Right lobe of liver (tissue), 4 donors: ENCODE data around the gene CACNA1F.

Source experiments
- POLR2A ChIP-seq: fragments of 450-650 bp; IDR thresholded peaks from one replicate; pipeline ENCODE4 v1.6.1; 2017; ENCODE audit warnings: antibody characterized with exemption, mild to moderate bottlenecking
- TF ChIP-seq, protein P1 (sequence below), 4 donors: fragments of 200-600 bp in 3 of 4; fragments of 450-650 bp in 1 of 4; IDR thresholded peaks; one replicate each; pipeline versions ENCODE4 v1.5.1 to v1.8.0; 2016 to 2022; ENCODE audit warnings: antibody characterized with exemption in 4 of 4, mild to moderate bottlenecking in 2 of 4
- donor health status: DM: no; HTN: no; CAD: no.
- donor health status: DM: no; HTN: no; CAD: no.
- donor health status: DM: no; HTN: yes; CAD: no.

DNA sequence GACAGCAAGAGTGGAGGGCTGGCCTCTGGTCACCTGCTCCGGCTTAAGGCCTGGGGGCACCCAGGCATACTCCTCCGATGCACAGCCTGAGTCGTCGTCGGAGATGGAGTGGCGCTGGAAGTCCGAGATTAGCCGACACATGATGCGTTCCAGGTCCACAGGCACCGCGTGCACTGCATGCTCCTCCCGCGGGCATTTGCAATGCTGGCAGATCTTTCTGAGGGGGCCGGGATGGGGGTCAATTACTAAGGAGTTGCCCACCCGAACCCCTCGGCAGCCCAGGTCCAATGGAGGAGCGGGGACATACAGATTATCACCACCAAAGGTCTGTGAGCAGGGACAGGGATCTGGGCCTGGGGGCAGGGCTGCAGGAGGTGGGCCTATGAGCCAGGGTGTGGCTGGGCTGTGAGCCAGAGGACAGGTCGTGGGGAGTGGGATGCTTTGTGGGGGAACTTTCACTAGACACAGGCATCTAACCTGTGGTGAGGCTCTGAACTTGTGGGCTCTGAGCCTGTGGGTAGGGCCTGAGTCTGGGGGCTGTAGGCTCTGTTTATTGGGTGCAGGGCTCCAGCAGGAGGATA lies 49.3 kb downstream of the CACNA1F start:
- TF ChIP-seq POLR2A: no peak
- TF ChIP-seq, protein P1, sequence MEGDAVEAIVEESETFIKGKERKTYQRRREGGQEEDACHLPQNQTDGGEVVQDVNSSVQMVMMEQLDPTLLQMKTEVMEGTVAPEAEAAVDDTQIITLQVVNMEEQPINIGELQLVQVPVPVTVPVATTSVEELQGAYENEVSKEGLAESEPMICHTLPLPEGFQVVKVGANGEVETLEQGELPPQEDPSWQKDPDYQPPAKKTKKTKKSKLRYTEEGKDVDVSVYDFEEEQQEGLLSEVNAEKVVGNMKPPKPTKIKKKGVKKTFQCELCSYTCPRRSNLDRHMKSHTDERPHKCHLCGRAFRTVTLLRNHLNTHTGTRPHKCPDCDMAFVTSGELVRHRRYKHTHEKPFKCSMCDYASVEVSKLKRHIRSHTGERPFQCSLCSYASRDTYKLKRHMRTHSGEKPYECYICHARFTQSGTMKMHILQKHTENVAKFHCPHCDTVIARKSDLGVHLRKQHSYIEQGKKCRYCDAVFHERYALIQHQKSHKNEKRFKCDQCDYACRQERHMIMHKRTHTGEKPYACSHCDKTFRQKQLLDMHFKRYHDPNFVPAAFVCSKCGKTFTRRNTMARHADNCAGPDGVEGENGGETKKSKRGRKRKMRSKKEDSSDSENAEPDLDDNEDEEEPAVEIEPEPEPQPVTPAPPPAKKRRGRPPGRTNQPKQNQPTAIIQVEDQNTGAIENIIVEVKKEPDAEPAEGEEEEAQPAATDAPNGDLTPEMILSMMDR (IDR thresholded peaks at IDR 0.05): no peak
